ENCODE data around the gene SHISA2.
"Not testable (repeated sequence)": the region's sequence is repeated elsewhere in the genome, so short reads cannot be mapped to it uniquely, and the experiment has no call there.

SHISA2 gene

GRCh38 chr13:26051657-26052311 lies at the start of gene SHISA2:
Gene SHISA2, minus strand, starts transcription at chr13:26052016. Its CDS starts 1,041 bp downstream, at chr13:26050975.
- no peak for DNase-seq

GRCh38 chr13:26095846-26096610 lies 44.2 kb upstream of the SHISA2 start:
- DNase-seq, result no peak

GRCh38 chr13:26095338-26095737 lies 43.5 kb upstream of the SHISA2 start:
- DNase-seq, result no peak

GRCh38 chr13:26076821-26077220 lies 25.0 kb upstream of the SHISA2 start:
- DNase-seq, result not testable (repeated sequence)

GRCh38 chr13:26075498-26075897 lies 23.7 kb upstream of the SHISA2 start:
- no peak for DNase-seq

- no peak for DNase-seq
These were observed 22.9 kb upstream of the SHISA2 start for GRCh38 chr13:26074706-26075105.

GRCh38 chr13:26072335-26072734 lies 20.5 kb upstream of the SHISA2 start:
- DNase-seq, result not testable (repeated sequence)

GRCh38 chr13:26071691-26072090 lies 19.9 kb upstream of the SHISA2 start:
- DNase-seq, result no peak

- DNase-seq, result not testable (repeated sequence)
These were observed 17.8 kb upstream of the SHISA2 start for GRCh38 chr13:26069642-26070041.

- not testable (repeated sequence) for DNase-seq
These were observed 16.6 kb upstream of the SHISA2 start for GRCh38 chr13:26068372-26068771.

GRCh38 chr13:26067601-26068000 lies 15.8 kb upstream of the SHISA2 start:
- DNase-seq, result no peak

- DNase-seq, result not testable (repeated sequence)
These were observed 14.7 kb upstream of the SHISA2 start for GRCh38 chr13:26066492-26066891.

- DNase-seq, result no peak
These were observed 11.1 kb upstream of the SHISA2 start for GRCh38 chr13:26062853-26063444.

GRCh38 chr13:26061947-26062346 lies 10.1 kb upstream of the SHISA2 start:
- DNase-seq, result no peak

- no peak for DNase-seq
These were observed 9.4 kb upstream of the SHISA2 start for GRCh38 chr13:26061256-26061655.

- no peak for DNase-seq
These were observed 8.5 kb upstream of the SHISA2 start for GRCh38 chr13:26060357-26060756.

- DNase-seq, result no peak
These were observed 6.9 kb upstream of the SHISA2 start for GRCh38 chr13:26058704-26059103.

GRCh38 chr13:26054896-26055295 lies 3.1 kb upstream of the SHISA2 start:
- DNase-seq, result no peak

- no peak for DNase-seq
These were observed 1.7 kb upstream of the SHISA2 start for GRCh38 chr13:26053418-26053980.

GRCh38 chr13:26052337-26052736 lies 521 bp upstream of the SHISA2 start:
- no peak for DNase-seq

- DNase-seq, result no peak
These were observed 572 bp downstream of the SHISA2 start for GRCh38 chr13:26051231-26051656.

GRCh38 chr13:26050568-26051230 lies 1.1 kb downstream of the SHISA2 start:
- DNase-seq, result no peak

GRCh38 chr13:26048741-26049140 lies 3.1 kb downstream of the SHISA2 start:
- DNase-seq, result no peak
